Brain pericyte (primary cell): ENCODE results near the gene NKIRAS1.
"Not testable (repeated sequence)": the region's sequence is repeated elsewhere in the genome, so short reads cannot be mapped to it uniquely, and the experiment has no call there.

Source experiments
- DNase-seq: peaks from one replicate; pipeline ENCODE4 v3.0.0-alpha.2; 2012; ENCODE audit warnings: low read depth, low spot score

The NKIRAS1 gene

DNA sequence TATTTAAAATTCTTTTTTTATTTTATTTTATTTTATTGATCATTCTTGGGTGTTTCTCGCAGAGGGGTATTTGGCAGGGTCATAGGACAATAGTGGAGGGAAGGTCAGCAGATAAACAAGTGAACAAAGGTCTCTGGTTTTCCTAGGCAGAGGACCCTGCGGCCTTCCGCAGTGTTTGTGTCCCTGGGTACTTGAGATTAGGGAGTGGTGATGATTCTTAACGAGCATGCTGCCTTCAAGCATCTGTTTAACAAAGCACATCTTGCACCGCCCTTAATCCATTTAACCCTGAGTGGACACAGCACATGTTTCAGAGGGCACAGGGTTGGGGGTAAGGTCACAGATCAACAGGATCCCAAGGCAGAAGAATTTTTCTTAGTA, 46.1 kb downstream of the NKIRAS1 start:
- not testable (repeated sequence) for DNase-seq

DNA sequence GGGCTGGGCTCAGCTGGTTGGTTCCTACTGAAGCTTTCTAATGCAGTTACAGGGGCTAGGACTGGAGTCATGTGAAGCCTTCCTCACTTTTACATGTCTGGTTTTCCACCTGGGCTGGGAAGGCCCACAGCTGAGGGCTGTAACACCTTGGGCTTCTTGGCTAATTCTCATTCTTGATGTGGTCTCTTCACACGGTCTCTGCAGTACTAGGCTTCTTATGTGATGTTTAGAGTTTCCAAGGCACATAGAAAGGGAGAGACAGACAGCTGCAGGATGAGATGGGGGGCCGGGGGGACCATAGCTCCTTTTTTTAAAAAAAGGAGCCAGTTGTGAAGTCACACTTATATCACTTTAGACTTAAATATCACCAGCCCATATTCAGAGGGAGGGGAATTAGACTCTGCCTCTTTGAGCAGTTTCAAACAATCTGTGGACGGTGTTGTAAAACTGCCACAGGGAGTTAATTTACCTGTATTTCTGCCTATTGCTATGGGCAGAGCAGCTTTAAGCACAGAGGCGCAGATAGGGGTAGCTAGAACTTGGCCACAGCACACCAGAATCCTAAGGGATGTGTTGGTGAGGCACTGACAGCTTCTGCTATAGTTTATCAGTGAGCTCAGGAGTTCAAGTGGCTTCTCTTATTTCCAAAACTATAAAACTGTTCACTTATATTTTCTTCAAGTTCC, 46.7 kb downstream of the NKIRAS1 start:
- DNase-seq, result no peak

DNA sequence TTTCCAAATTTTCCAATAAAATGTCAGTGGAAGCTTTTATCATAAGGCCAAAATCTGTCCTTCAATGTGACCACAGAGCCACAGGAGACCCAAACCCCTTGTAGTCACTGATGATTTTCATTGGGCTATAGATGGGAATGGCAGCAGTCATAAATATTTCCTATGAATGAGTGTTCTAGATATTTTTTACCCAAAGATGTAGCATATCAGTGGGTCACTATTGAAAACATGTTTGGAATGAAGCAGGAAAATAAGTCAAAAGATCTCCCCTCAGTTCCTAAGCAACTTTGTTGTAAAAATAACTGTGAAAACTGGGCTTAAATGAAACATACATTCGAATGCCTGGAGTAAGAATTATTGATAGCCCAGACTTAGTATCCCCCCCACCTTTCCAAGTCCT, 49.0 kb downstream of the NKIRAS1 start:
- DNase-seq, result no peak

DNA sequence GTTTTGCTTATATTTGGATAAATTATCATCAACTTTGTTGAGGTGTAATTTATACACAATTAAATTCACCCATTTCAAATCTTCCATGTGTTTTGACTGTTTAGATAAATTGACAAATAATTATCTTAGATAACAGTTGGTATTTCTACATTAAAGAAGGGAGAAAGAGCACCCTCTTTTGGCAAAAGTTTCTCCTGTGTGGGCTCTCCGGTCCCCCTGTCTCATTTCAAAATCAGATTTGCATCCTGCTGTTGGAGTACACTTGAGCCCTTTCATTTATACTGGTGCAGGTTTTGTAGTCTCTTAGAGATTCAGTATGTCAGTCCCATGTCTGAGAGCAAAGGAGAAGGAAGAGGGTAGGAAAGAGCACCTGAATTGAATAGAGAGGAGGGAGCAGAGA, 49.4 kb downstream of the NKIRAS1 start:
- DNase-seq, result no peak

DNA sequence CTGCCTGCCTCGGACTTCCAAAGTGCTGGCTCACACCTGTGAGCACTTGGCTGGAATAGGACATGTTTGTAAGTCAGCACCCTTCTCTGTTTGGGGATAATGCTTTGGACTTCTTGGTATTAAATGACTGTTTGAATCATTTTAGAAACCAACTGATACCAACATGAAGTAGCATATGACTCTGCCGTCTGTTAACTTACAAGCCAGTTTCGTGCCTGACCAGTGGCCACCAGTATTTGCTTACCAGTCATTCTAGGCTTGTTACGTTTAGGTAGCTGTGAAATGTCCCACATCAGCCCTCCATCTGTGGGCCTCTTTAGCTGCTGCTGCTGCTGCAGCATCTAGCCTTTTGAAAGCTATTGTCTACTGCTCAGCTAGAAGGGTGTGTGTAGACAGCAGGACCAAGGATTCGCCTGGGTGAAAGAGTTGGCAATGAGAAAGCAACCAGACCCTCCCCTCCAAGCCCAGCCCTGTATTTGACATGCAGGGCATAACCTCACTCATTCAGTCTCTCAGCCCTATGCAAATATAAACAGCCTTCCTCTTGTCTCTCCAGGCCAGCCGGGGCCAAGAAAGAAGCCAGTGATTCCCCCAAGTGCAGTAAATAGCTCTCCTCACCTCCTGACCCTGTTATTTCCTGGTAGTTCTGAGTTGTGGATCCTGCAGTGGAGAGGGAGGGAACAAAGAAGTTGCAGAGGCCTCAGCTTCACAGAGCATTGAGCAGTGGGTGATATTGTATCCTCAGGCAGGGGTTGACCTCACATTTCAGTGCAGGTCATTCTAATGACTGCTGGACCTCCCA, 51.0 kb downstream of the NKIRAS1 start:
- peak; percentile 37 for DNase-seq

DNA sequence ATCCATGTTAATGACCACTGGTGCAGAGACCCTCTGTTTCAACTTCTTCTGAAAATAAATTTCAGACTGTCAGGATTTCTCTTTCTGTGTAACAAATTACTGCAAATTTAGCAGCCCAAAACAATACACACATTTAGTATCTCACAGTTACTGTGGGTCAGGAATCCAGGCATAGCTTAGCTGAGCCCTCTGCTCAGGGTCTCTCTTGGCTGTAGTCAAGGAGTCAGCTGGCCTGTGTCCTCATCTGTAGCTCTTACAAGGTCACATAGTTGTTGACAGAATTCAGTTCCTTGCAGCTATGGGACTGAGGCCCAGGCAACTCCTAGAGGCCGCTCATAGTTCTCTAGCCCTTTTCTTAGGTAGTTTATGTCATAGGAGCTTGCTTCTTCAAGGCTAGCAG, 51.9 kb downstream of the NKIRAS1 start:
- DNase-seq, result no peak

DNA sequence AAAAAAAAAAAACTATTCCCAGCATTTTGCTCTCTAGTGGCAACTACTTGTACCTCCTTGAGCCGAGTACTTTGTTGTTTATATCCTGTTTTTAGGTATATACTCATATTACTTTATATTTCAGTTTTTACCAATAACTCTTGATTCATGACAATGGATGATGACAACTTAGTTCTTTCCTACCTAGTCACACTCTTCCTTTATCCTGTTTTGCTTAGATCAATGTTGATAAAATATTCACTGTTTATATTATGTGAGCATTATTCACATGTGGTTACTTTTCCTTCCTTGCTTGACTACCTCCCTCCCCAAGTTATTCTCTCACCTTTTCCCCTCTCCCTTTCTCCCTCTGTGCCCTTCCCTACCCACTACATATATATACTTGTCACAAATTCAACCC, 53.7 kb downstream of the NKIRAS1 start:
- no peak for DNase-seq

DNA sequence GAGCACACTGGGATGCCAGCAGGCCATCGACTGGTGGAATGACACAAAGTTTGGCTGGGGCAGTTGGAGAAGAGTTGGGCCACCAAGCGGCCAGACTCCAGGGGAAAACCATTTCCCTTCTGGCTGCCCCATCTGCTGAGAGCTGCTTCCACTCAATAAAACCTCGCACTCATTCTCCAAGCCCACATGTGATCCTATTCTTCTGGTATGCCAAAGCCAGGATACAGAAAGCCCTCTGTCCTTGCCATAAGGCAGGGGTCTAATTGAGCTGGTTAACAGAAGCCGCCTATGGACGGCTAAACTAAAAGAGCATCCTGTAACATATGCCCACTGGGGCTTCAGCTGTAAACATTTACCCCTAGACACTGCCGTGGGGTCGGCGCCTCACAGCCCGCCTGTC, 55.1 kb downstream of the NKIRAS1 start:
- no peak for DNase-seq

DNA sequence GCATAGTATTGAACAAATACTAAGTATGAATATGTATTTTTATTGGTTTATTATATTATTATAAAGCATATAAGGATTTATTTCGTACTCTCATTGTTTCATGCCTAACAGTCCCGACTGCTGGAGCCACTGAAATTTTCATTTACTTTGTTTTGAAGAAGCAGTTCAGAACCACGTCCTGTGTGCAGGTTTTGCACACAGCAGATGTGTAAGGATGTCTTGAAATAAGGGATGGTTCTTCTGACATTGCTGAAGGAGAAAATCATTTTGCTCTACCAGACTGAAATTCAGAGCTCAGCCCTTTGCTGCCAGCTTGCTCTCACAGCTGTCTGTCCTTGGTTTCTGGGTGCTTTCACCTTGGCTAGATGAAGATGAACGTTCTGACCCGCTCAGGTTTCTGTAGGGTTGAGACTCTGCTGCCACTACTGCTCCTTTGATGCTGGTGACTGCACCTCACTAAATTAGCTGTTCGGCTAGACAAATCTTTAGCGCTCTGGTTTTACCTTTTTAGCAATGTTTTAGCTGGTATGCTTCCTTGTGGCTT, 56.9 kb downstream of the NKIRAS1 start:
- DNase-seq, result no peak

DNA sequence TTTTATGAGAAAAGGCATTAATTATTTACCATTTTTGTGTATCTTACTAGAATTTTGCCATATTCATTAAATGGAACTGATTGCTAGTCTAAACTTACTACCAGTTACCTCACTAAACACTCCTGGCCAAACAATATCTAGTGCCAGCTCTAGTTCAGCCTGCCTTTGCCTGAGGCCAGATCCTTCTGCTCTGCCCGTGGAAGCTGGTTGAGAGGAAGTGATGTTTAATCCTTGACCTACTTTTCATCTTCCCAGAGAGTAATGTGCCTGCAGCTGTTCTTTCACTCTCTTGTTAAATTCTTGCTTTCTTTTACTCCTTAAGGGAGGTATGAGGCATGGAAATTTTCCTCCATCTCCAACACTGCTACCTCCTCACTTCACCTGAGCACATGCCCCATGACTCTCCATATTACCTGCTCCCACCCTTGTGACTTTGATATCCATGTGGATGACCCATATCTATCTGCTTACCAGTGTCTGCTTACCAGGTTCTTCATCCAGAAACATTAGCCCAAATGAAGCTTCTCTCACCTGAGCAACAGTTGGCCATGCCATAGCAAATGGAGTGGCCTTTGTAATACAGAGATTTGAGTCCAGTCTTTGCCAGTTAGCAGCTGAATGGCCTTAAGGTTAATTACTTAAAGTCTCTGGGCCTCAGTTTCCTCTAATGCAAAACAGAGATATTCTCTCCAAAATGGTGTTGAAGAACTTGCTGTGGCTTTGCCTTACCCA, 57.6 kb downstream of the NKIRAS1 start:
- DNase-seq, result no peak

DNA sequence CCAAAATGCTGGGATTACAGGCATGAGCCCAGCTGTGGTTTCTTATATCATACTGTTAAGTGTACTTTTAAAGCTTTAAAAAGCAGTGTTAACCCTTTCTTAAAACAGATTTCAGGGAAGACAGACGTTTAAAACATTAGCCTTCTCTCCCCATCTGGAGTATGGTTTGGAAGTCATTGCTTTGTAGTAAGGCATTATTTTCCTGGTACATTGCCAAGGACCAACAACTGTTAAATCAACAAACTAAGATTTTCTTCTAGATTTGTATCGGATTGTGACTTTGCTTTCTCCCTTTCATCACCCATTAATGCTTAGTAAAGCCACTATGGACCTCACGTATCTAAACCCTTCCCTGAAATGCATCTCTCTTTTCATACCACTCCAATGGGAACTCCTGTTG, 60.5 kb downstream of the NKIRAS1 start:
- DNase-seq, result peak; percentile 44

DNA sequence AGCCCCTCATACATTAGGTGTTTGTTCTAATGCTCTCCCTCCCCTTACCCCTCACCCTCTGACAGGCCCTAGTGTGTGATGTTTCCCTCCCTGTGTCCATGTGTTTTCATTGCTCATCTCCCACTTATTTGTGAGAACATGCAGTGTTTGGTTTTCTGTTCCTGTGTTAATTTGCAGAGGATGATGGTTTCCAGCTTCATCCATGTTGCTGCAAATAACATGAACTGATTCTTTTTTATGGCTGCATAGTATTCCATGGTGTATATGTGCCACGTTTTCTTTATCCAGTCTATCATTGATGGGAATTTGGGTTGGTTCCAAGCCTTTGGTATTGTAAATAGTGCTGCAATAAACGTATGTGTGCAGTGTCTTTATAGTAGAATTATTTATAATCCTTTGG, 67.3 kb downstream of the NKIRAS1 start:
- not testable (repeated sequence) for DNase-seq

DNA sequence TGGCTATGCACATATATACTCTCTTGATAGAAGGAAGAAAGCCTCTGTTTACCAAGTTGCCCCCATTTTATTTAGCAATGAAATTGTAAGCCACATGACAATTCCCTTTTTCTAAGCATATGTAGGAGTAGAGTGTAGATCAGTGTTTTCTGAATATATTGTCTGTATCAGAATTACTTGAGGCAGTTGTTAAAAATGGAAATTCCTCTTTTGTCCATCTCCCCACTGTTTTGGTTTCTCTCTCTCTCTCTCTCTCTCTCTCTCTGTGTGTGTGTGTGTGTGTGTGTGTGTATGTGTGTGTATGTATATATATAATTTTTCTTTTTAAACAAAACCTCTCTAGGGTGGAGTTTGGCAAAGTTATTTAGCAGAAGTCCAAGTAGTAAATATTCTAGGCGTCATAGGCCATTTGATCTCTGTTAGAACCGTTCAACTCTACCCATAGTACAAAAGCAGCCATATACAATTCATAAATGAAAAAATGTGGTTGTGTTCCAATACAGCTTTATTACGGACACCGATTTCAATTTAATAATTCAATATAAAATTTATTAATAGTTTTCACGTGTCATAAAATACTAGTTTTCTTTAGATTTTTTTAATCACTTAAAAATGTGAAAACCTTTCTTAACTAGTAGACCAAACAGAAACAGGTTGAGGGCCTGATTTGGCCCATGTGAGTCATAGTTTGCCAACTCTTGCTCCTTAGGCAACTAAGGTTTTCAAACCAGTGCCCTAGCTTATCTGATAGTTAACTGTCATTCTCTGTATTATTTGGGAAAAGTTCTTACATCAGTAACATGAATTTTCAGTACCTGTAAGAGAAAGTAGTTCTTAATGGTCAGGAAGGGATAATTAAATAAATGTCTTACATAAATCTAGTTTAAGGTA, 71.2 kb downstream of the NKIRAS1 start:
- DNase-seq, result no peak

DNA sequence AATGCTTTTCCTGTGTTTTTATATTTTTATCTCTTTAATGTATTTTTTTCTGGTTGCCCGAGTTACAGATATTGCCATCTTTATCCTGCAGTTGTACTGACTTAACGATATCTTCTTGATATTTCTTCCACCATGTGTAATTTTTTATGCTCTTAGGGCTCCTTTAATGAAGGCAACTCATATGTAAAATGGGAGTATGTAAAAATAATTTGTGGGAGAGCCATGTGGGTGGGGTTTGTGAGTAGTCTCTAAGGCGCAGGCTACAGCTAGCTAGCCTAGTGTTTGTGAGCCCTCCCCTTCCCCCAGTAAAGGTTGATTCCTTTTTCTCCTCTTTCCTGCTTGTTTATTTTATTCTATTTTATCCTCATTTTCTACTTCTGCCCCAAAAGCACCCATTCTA, 72.9 kb downstream of the NKIRAS1 start:
- DNase-seq, result no peak
